Measurements from ENCODE around the gene FKBP1A.

FKBP1A gene

GRCh38 chr20:1367479-1367878 is 25.4 kb downstream of the FKBP1A start:
- DNase-seq (ENCODE audit: low spot score), result no peak
- TF ChIP-seq, protein P1, sequence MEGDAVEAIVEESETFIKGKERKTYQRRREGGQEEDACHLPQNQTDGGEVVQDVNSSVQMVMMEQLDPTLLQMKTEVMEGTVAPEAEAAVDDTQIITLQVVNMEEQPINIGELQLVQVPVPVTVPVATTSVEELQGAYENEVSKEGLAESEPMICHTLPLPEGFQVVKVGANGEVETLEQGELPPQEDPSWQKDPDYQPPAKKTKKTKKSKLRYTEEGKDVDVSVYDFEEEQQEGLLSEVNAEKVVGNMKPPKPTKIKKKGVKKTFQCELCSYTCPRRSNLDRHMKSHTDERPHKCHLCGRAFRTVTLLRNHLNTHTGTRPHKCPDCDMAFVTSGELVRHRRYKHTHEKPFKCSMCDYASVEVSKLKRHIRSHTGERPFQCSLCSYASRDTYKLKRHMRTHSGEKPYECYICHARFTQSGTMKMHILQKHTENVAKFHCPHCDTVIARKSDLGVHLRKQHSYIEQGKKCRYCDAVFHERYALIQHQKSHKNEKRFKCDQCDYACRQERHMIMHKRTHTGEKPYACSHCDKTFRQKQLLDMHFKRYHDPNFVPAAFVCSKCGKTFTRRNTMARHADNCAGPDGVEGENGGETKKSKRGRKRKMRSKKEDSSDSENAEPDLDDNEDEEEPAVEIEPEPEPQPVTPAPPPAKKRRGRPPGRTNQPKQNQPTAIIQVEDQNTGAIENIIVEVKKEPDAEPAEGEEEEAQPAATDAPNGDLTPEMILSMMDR (conservative IDR thresholded peaks at IDR 0.05; ENCODE audit: low read depth), result no peak
- ChIA-PET CTCF (no interaction called here), POLR2A (ENCODE audit: low non-redundant PET) (no interaction called here)
- H3K27ac ChIP-seq, result no peak overlapping the region

GRCh38 chr20:1364106-1364505 is 28.7 kb downstream of the FKBP1A start:
- no peak for DNase-seq (ENCODE audit: low spot score)
- TF ChIP-seq, protein P1 (conservative IDR thresholded peaks at IDR 0.05; ENCODE audit: low read depth), result no peak

GRCh38 chr20:1363522-1363921 is 29.3 kb downstream of the FKBP1A start:
- ChIA-PET POLR2A (ENCODE audit: low non-redundant PET) (no interaction called here), CTCF (no interaction called here)
- TF ChIP-seq, protein P1 (conservative IDR thresholded peaks at IDR 0.05; ENCODE audit: low read depth), result no peak
- no peak overlapping the region for H3K27ac ChIP-seq
- no peak for DNase-seq (ENCODE audit: low spot score)

More at GRCh38 chr20:1364106-1364505, 28.7 kb downstream of the FKBP1A start:
- ChIA-PET POLR2A (ENCODE audit: low non-redundant PET) (no interaction called here), CTCF (no interaction called here)
- no peak overlapping the region for H3K27ac ChIP-seq

DNA sequence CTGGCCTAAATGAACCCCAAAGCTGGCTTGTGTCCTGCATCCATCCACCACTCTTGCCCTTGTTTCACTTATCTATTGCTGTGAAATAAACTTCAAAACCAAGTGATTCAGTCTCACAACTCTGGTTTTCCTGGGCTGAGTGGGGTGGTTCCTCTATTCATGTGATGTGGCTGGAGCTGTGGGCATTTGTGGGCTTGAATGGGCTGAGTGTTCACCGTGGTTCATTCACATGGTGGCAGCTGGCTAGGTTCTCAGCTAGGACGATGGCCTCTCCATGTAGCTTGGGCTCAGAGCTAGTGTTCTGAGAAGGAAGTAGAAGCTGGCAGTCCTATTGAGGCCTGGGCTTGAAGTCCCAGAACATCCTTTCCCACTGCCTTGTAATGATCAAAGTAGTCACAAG is 30.4 kb downstream of the FKBP1A start:
- DNase-seq (ENCODE audit: low spot score), result no peak
- ChIA-PET POLR2A (ENCODE audit: low non-redundant PET) (no interaction called here), CTCF (interaction anchor here (0.8 kb wide), 1 partner anchor 150 kb away, joined by 3 read pairs; no protein-coding TSS in a partner anchor)
- no peak overlapping the region for H3K27ac ChIP-seq
- TF ChIP-seq, protein P1 (conservative IDR thresholded peaks at IDR 0.05; ENCODE audit: low read depth), result no peak

- TF ChIP-seq, protein P1 (conservative IDR thresholded peaks at IDR 0.05; ENCODE audit: low read depth), result no peak
- H3K27ac ChIP-seq, result no peak overlapping the region
- ChIA-PET CTCF (interaction anchor here (0.6 kb wide), 1 partner anchor 424 kb away, joined by 3 read pairs; no protein-coding TSS in a partner anchor), POLR2A (ENCODE audit: low non-redundant PET) (no interaction called here)
- no peak for DNase-seq (ENCODE audit: low spot score)
Measured at GRCh38 chr20:1360094-1360846, 32.6 kb downstream of the FKBP1A start.

DNA sequence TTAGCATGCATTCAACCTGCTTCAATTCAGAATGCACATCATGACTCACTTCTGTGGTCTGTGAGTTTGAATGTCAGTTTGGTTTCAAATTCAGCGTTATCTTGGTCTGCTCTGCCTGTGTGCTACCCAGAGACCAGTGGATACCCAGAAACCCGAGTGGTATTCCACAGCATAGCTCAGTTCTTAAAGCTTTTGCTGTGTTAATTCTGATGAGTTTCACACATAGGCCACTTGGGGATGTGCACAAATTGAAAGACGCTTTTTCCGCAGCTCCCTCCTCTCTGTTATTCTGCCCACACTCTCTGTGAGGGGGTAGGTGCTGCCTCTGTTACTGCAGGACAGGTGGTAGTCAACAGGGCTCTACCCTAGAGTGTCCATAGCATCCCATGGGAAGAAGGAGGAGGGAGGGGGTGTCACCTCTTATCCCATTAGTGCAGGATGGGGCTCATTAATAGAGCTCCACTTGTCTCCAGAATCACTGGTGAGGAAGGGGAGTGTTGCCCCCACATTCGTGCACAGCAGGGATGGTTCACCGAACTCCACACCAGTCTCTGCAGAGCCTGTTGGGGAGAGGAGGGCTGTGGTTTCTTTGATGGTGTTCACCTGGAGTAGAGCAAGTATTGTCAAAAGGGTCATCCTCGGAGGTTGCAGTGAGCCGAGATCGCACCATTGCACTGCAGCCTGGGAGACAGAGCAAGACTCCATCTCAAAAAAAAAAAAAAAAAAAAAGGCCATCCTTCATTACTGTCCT is 34.8 kb downstream of the FKBP1A start:
- TF ChIP-seq, protein P1 (conservative IDR thresholded peaks at IDR 0.05; ENCODE audit: low read depth), result no peak
- ChIA-PET CTCF (no interaction called here), POLR2A (ENCODE audit: low non-redundant PET) (no interaction called here)
- no peak for DNase-seq (ENCODE audit: low spot score)
- H3K27ac ChIP-seq, result no peak overlapping the region
